Occipital lobe (tissue), 2 donors: Measurements from ENCODE around the gene FAM187B. TPM values are rescaled to one million over a fixed set of nuclear protein-coding genes. Genes with fewer than 3 reads are reported as not detected.

Source experiments
- DNase-seq: peaks from one replicate; lab custom pipeline; 2025; lab: John Stamatoyannopoulos, UW
- total RNA-seq: library from RNA; depleted of rRNA; stranded (reverse); fragments of >200 nt; gene quantifications from one replicate; pipeline ENCODE4 v1.2.3, GENCODE V29; 2014

The FAM187B gene
- total RNA-seq, 1 donor from 2014 or later, result not detected

GRCh38 chr19:35178701-35179100 lies 49.8 kb downstream of the FAM187B start:
- DNase-seq, result no peak

GRCh38 chr19:35177377-35178274 lies 50.9 kb downstream of the FAM187B start:
- no peak for DNase-seq

GRCh38 chr19:35176181-35176570 lies 52.4 kb downstream of the FAM187B start:
- DNase-seq, result no peak

Other genes with a start within 250 kb of the FAM187B start
- gene GRAMD1A, start 228.4 kb downstream of the FAM187B start, total RNA-seq, result 29.6 TPM
- 1.1 TPM for gene SCN1B, start 198.3 kb downstream of the FAM187B start, total RNA-seq
- not detected for gene HPN, start 187.0 kb downstream of the FAM187B start, total RNA-seq
- gene FXYD3, start 112.9 kb downstream of the FAM187B start, total RNA-seq, result not detected
- gene LGI4, start 93.7 kb downstream of the FAM187B start, total RNA-seq, result 14.2 TPM
- not detected for gene FXYD1, start 89.9 kb downstream of the FAM187B start, total RNA-seq
- gene FXYD7, start 85.5 kb downstream of the FAM187B start, total RNA-seq, result 24.0 TPM
- gene FXYD5, start 74.0 kb downstream of the FAM187B start, total RNA-seq, result not detected
- 3.1 TPM for gene LSR, start 20.3 kb upstream of the FAM187B start, total RNA-seq
- gene USF2, start 40.2 kb upstream of the FAM187B start, total RNA-seq, result 36.0 TPM
- not detected for gene HAMP, start 53.8 kb upstream of the FAM187B start, total RNA-seq
- 0.47 TPM for gene MAG, start 63.4 kb upstream of the FAM187B start, total RNA-seq
- not detected for gene CD22, start 100.4 kb upstream of the FAM187B start, total RNA-seq
- not detected for gene FFAR1, start 119.2 kb upstream of the FAM187B start, total RNA-seq
- not detected for gene FFAR3, start 129.7 kb upstream of the FAM187B start, total RNA-seq
- not detected for gene GPR42, start 142.3 kb upstream of the FAM187B start, total RNA-seq
- 0.16 TPM for gene FFAR2, start 219.5 kb upstream of the FAM187B start, total RNA-seq